HCT116 (cell line): ENCODE data around the gene TGFBR3. TPM values are rescaled to one million over a fixed set of nuclear protein-coding genes. Genes with fewer than 3 reads are reported as not detected.

ENCODE experiments used
- ATAC-seq: fragments of 200-7000 bp; cut with Tn5 transposase; 2 replicates; pipeline ENCODE4 v1.9.1; 2020; ENCODE audit warnings: mild to moderate bottlenecking, moderate library complexity
- BruUV-seq: library from RNA; stranded (reverse); fragments of 400-500 nt; replicated peaks from 2 replicates; lab custom pipeline; 2021; lab: Mats Ljungman, UMichigan
- CTCF ChIA-PET: fragments of 300-600 bp; sonication (Branson Sonifier 250); formaldehyde crosslinking; loops from one replicate; lab custom pipeline; 2021; ENCODE audit warnings: antibody characterized with exemption; lab: Charles Lee
- POLR2A ChIA-PET: fragments of 300-600, 350-600 bp; sonication (Branson Sonifier 250); formaldehyde crosslinking; loops from one replicate; lab custom pipeline; 2021; ENCODE audit warnings: antibody characterized with exemption; lab: Charles Lee
- RAD21 ChIA-PET, 2 experiments: fragments of 300-600 bp; sonication (Branson Sonifier 250); formaldehyde crosslinking; loops; one replicate each; lab custom pipeline; 2023; ENCODE audit warnings: low total read pairs in 2 of 2; ENCODE audit not compliant: uncharacterized antibody in 2 of 2, unreplicated experiment in 2 of 2, low non-redundant PET in 1 of 2; lab: Charles Lee
- DNase-seq: peaks from one replicate; pipeline ENCODE4 v3.0.0-alpha.2; 2010; ENCODE audit warnings: low read depth, low spot score
- H2AFZ ChIP-seq: fragments of 200-600 bp; shearing (Covaris generic), sonication (generic); 2 replicates; pipeline ENCODE4 v1.6.1; 2017; ENCODE audit warnings: low read depth, mixed run types, mixed read lengths, antibody characterized with exemption, low read length; ENCODE audit not compliant: poor library complexity, severe bottlenecking
- H3K27ac ChIP-seq: 2 replicates; pipeline ENCODE4 v1.5.1; 2012; ENCODE audit warnings: low read depth, low read length
- H3K27me3 ChIP-seq: fragments of 200-600 bp; sonication (generic); 2 replicates; pipeline ENCODE4 v1.6.1; 2016; ENCODE audit warnings: mixed run types, low read length, mixed read lengths; ENCODE audit not compliant: insufficient read depth
- H3K36me3 ChIP-seq, 2 experiments: fragments of 200-500 bp in 1 of 2; fragments of 200-600 bp in 1 of 2; sonication (Bioruptor generic) in 1 of 2; sonication (generic) in 1 of 2; 2 replicates each; pipeline versions ENCODE4 v1.5.1 to v1.6.1; 2014 to 2016; ENCODE audit warnings: low read length in 2 of 2, inconsistent platforms in 1 of 2, mixed read lengths in 1 of 2, mixed run types in 1 of 2; ENCODE audit not compliant: insufficient read depth in 2 of 2, control insufficient read depth in 1 of 2
- H3K4me1 ChIP-seq, 2 experiments: fragments of 200-600 bp in 1 of 2; sonication (generic) in 1 of 2; 2 replicates each; pipeline versions ENCODE4 v1.5.1 to v1.6.1; 2012 to 2017; ENCODE audit warnings: low read length in 2 of 2, inconsistent platforms in 1 of 2, mild to moderate bottlenecking in 1 of 2, mixed read lengths in 1 of 2, mixed run types in 1 of 2, moderate library complexity in 1 of 2; ENCODE audit not compliant: insufficient read depth in 2 of 2, control insufficient read depth in 1 of 2
- H3K4me2 ChIP-seq: fragments of 200-600 bp; sonication (generic); 2 replicates; pipeline ENCODE4 v1.6.1; 2017; ENCODE audit warnings: mixed run types, low read length, mixed read lengths
- H3K4me3 ChIP-seq, 2 experiments: fragments of 200-600 bp in 1 of 2; sonication (generic) in 1 of 2; replicated peaks in 1 of 2; 2 replicates each; pipeline ENCODE4 v1.5.1; 2011 to 2016; ENCODE audit warnings: low read length in 2 of 2, control low read depth in 1 of 2, low read depth in 1 of 2, mild to moderate bottlenecking in 1 of 2, mixed read lengths in 1 of 2, mixed run types in 1 of 2
- H3K79me2 ChIP-seq: fragments of 200-600 bp; sonication (generic); 2 replicates; pipeline ENCODE4 v1.6.1; 2017; ENCODE audit warnings: mild to moderate bottlenecking, mixed run types, low read length, moderate library complexity, mixed read lengths; ENCODE audit not compliant: insufficient read depth
- H3K9ac ChIP-seq: fragments of 200-600 bp; sonication (generic); 2 replicates; pipeline ENCODE4 v1.6.1; 2016; ENCODE audit warnings: low read length, mixed read lengths
- H3K9me2 ChIP-seq: fragments of 200-600 bp; sonication (generic), shearing (Covaris generic); 2 replicates; pipeline ENCODE4 v1.6.1; 2017; ENCODE audit warnings: mixed run types, mild to moderate bottlenecking, moderate library complexity; ENCODE audit not compliant: insufficient read depth
- H3K9me3 ChIP-seq, 2 experiments: fragments of 200-500 bp in 1 of 2; fragments of 200-600 bp in 1 of 2; sonication (Bioruptor generic) in 1 of 2; sonication (generic) in 1 of 2; 2 replicates each; pipeline ENCODE4 v1.6.1; 2014 to 2017; ENCODE audit warnings: low read length in 2 of 2, mixed read lengths in 2 of 2, inconsistent platforms in 1 of 2, low read depth in 1 of 2, mild to moderate bottlenecking in 1 of 2, mixed run types in 1 of 2, moderate library complexity in 1 of 2; ENCODE audit not compliant: control insufficient read depth in 1 of 2, insufficient read depth in 1 of 2
- H4K20me1 ChIP-seq: fragments of 200-600 bp; sonication (generic), shearing (Covaris generic); 2 replicates; pipeline ENCODE4 v1.6.1; 2017; ENCODE audit warnings: mixed run types, mild to moderate bottlenecking, moderate library complexity; ENCODE audit not compliant: insufficient read depth
- CBX3 ChIP-seq: IDR thresholded peaks from 2 replicates; pipeline ENCODE4 v1.6.1; 2012; ENCODE audit warnings: low read depth
- CEBPB ChIP-seq: IDR thresholded peaks from 2 replicates; pipeline ENCODE4 v1.6.1; 2012; ENCODE audit warnings: low read depth
- CTCF ChIP-seq, 3 experiments: fragments of 200-600 bp in 1 of 3; sonication (generic) in 1 of 3; IDR thresholded peaks in 2 of 3; conservative IDR thresholded peaks in 1 of 3; 2 replicates each; pipeline ENCODE4 v1.5.1; 2012 to 2017; ENCODE audit warnings: low read depth in 2 of 3, low read length in 2 of 3, antibody characterized with exemption in 1 of 3, borderline replicate concordance in 1 of 3, control low read depth in 1 of 3, mild to moderate bottlenecking in 1 of 3, mixed read lengths in 1 of 3, mixed run types in 1 of 3, moderate library complexity in 1 of 3; ENCODE audit not compliant: insufficient read depth in 1 of 3
- EGR1 ChIP-seq: IDR thresholded peaks from 2 replicates; pipeline ENCODE4 v1.6.1; 2012; ENCODE audit warnings: low read depth
- EZH2 ChIP-seq: fragments of 200-600 bp; sonication (generic); IDR thresholded peaks from 2 replicates; pipeline ENCODE4 v1.6.1; 2017; ENCODE audit warnings: antibody characterized with exemption, mixed run types
- FOSL1 ChIP-seq: IDR thresholded peaks from 2 replicates; pipeline ENCODE4 v1.6.1; 2012; ENCODE audit warnings: low read depth
- JUND ChIP-seq: IDR thresholded peaks from 2 replicates; pipeline ENCODE4 v1.6.1; 2012
- POLR2A ChIP-seq: IDR thresholded peaks from 2 replicates; pipeline ENCODE4 v1.7.0; 2011; ENCODE audit warnings: borderline replicate concordance; ENCODE audit not compliant: insufficient read depth, insufficient read length; ENCODE audit errors: extremely low read depth
- POLR2AphosphoS5 ChIP-seq: IDR thresholded peaks from 2 replicates; pipeline ENCODE4 v1.6.1; 2011; ENCODE audit warnings: mild to moderate bottlenecking, low read depth, low read length, moderate library complexity
- SIN3A ChIP-seq: IDR thresholded peaks from 2 replicates; pipeline ENCODE4 v1.6.1; 2012; ENCODE audit warnings: low read depth
- SRF ChIP-seq: IDR thresholded peaks from 2 replicates; pipeline ENCODE4 v1.6.1; 2012; ENCODE audit warnings: low read depth
- TCF7L2 ChIP-seq: IDR thresholded peaks from 2 replicates; pipeline ENCODE4 v1.7.0; 2011; ENCODE audit warnings: borderline replicate concordance, inconsistent platforms; ENCODE audit not compliant: insufficient read depth, insufficient read length; ENCODE audit errors: extremely low read depth
- YY1 ChIP-seq: IDR thresholded peaks from 2 replicates; pipeline ENCODE4 v1.6.1; 2011; ENCODE audit warnings: low read length, low read depth, moderate library complexity, mild to moderate bottlenecking; ENCODE audit not compliant: insufficient replicate concordance; ENCODE audit errors: extremely low read depth
- ZNF274 ChIP-seq: fragments of 200-500 bp; sonication (Bioruptor generic); IDR thresholded peaks from 2 replicates; pipeline ENCODE4 v1.6.1; 2014; ENCODE audit warnings: mild to moderate bottlenecking, low read depth, low read length, inconsistent platforms
- intact Hi-C: fragments of 100-400 bp; cut with micrococcal nuclease; formaldehyde crosslinking; loops from 2 replicates; pipeline ENCODE4 v1.10.0; 2022
- total RNA-seq: library from RNA; stranded (reverse); gene quantifications from one replicate; pipeline ENCODE4 v1.2.1, GENCODE V29; 2021; ENCODE audit not compliant: unreplicated experiment
- TF ChIP-seq, protein P1 (sequence below): IDR thresholded peaks from 2 replicates; pipeline ENCODE4 v1.6.1; 2012
- TF ChIP-seq, protein P2 (sequence below): IDR thresholded peaks from 2 replicates; pipeline ENCODE4 v1.6.1; 2012; ENCODE audit warnings: low read depth

Gene TGFBR3
- total RNA-seq, 1 experiment from 2014 or later = 7.1 TPM

GRCh38 chr1:91831132-91831930 is 54.6 kb downstream of the TGFBR3 start:
- no peaks in the 10 kb centered on the region for H3K9me3 ChIP-seq
- H3K4me2 ChIP-seq = no peak overlapping the region
- no peaks in the 10 kb centered on the region for H3K79me2 ChIP-seq
- H3K9ac ChIP-seq = no peak overlapping the region
- ATAC-seq = no peak
- intact Hi-C loops = no loop called here
- RAD21 ChIA-PET = no interaction called here
- H3K4me1 ChIP-seq = peaks cover 0 to 7% of the 10 kb centered on the region in 2 experiments; a peak in 3 of 4 replicates
- no TSS peak for BruUV-seq
- CTCF ChIA-PET = no interaction called here
- no peak overlapping the region for H3K27ac ChIP-seq
- DNase-seq = no peak
- POLR2A ChIA-PET = no interaction called here
- H3K4me3 ChIP-seq = no peak overlapping the region
- no peaks in the 10 kb centered on the region for H3K36me3 ChIP-seq
- H4K20me1 ChIP-seq = no peaks in the 10 kb centered on the region
- H3K27me3 ChIP-seq = no peaks in the 10 kb centered on the region
- H2AFZ ChIP-seq = no peak overlapping the region
- no peaks in the 10 kb centered on the region for H3K9me2 ChIP-seq
- TF ChIP-seq CBX3 = no peak
- TF ChIP-seq ZNF274 = no peak
- TF ChIP-seq YY1 = no peak
- TF ChIP-seq, protein P1, sequence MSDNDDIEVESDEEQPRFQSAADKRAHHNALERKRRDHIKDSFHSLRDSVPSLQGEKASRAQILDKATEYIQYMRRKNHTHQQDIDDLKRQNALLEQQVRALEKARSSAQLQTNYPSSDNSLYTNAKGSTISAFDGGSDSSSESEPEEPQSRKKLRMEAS = no peak
- no peak for TF ChIP-seq JUND
- no peak for TF ChIP-seq FOSL1
- TF ChIP-seq, protein P2, sequence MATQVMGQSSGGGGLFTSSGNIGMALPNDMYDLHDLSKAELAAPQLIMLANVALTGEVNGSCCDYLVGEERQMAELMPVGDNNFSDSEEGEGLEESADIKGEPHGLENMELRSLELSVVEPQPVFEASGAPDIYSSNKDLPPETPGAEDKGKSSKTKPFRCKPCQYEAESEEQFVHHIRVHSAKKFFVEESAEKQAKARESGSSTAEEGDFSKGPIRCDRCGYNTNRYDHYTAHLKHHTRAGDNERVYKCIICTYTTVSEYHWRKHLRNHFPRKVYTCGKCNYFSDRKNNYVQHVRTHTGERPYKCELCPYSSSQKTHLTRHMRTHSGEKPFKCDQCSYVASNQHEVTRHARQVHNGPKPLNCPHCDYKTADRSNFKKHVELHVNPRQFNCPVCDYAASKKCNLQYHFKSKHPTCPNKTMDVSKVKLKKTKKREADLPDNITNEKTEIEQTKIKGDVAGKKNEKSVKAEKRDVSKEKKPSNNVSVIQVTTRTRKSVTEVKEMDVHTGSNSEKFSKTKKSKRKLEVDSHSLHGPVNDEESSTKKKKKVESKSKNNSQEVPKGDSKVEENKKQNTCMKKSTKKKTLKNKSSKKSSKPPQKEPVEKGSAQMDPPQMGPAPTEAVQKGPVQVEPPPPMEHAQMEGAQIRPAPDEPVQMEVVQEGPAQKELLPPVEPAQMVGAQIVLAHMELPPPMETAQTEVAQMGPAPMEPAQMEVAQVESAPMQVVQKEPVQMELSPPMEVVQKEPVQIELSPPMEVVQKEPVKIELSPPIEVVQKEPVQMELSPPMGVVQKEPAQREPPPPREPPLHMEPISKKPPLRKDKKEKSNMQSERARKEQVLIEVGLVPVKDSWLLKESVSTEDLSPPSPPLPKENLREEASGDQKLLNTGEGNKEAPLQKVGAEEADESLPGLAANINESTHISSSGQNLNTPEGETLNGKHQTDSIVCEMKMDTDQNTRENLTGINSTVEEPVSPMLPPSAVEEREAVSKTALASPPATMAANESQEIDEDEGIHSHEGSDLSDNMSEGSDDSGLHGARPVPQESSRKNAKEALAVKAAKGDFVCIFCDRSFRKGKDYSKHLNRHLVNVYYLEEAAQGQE = no peak
- TF ChIP-seq TCF7L2 = no peak
- no peak for TF ChIP-seq EZH2
- no peak for TF ChIP-seq CEBPB
- no peak for TF ChIP-seq POLR2AphosphoS5
- no peak for TF ChIP-seq POLR2A
- no peak for TF ChIP-seq CTCF (IDR thresholded peaks at IDR 0.05 in 2 of 3, conservative IDR thresholded peaks at IDR 0.05 in 1 of 3; ENCODE audit: borderline replicate concordance in 1 of 3, insufficient read depth in 1 of 3, low read depth in 2 of 3, low read length in 2 of 3)
- TF ChIP-seq SIN3A = no peak
- no peak for TF ChIP-seq EGR1
- TF ChIP-seq SRF = no peak
